Neuronal stem cell (in vitro differentiated cells): ENCODE data around the gene MDFI.

Experiments used
- DNase-seq: peaks from one replicate; pipeline ENCODE4 v3.0.0-alpha.2; 2013; ENCODE audit warnings: low spot score
- H2AFZ ChIP-seq: one replicate; pipeline ENCODE4 v1.6.1; 2013; ENCODE audit warnings: mild to moderate bottlenecking, low read length, inconsistent platforms
- H2AK5ac ChIP-seq: 2 replicates; pipeline ENCODE4 v1.6.1; 2013; ENCODE audit warnings: low read depth, mild to moderate bottlenecking, inconsistent platforms, low read length, moderate library complexity, mixed read lengths
- H2BK120ac ChIP-seq: 2 replicates; pipeline ENCODE4 v1.6.1; 2013; ENCODE audit warnings: low read depth, mild to moderate bottlenecking, inconsistent platforms, low read length, moderate library complexity, mixed read lengths
- H2BK12ac ChIP-seq: one replicate; pipeline ENCODE4 v1.6.1; 2013; ENCODE audit warnings: low read length, inconsistent platforms
- H2BK15ac ChIP-seq: 2 replicates; pipeline ENCODE4 v1.6.1; 2013; ENCODE audit warnings: mild to moderate bottlenecking, low read length, inconsistent platforms, mixed read lengths
- H2BK5ac ChIP-seq: one replicate; pipeline ENCODE4 v1.6.1; 2013; ENCODE audit warnings: inconsistent platforms, mild to moderate bottlenecking, low read length, moderate library complexity
- H3K14ac ChIP-seq: one replicate; pipeline ENCODE4 v1.6.1; 2013; ENCODE audit warnings: low read length, inconsistent platforms
- H3K18ac ChIP-seq: 2 replicates; pipeline ENCODE4 v1.6.1; 2013; ENCODE audit warnings: low read length, inconsistent platforms
- H3K23ac ChIP-seq: 2 replicates; pipeline ENCODE4 v1.6.1; 2013; ENCODE audit warnings: low read depth, mild to moderate bottlenecking, mixed read lengths, low read length, inconsistent platforms; ENCODE audit not compliant: poor library complexity
- H3K27ac ChIP-seq: replicated peaks from 3 replicates; pipeline ENCODE4 v1.5.1; 2013; ENCODE audit warnings: low read length, inconsistent platforms
- H3K27me3 ChIP-seq, 3 experiments: 2 replicates each; pipeline ENCODE4 v1.6.1; 2013; ENCODE audit warnings: low read length in 3 of 3, mild to moderate bottlenecking in 2 of 3, inconsistent platforms in 1 of 3, low read depth in 1 of 3, mixed read lengths in 1 of 3, moderate library complexity in 1 of 3; ENCODE audit not compliant: control insufficient read depth in 3 of 3, insufficient read depth in 3 of 3
- H3K36me3 ChIP-seq, 2 donors: replicated peaks in 1 of 2; 2 replicates each; pipeline ENCODE4 v1.6.1; 2013; ENCODE audit warnings: low read length in 2 of 2; ENCODE audit not compliant: control insufficient read depth in 2 of 2, insufficient read depth in 2 of 2
- H3K4ac ChIP-seq: 2 replicates; pipeline ENCODE4 v1.6.1; 2013; ENCODE audit warnings: inconsistent platforms, mild to moderate bottlenecking, low read length, moderate library complexity
- H3K4me1 ChIP-seq, 2 donors: 1 replicate in 1 of 2; 2 replicates in 1 of 2; pipeline ENCODE4 v1.6.1; 2013; ENCODE audit warnings: low read length in 2 of 2, low read depth in 1 of 2; ENCODE audit not compliant: control insufficient read depth in 2 of 2, insufficient read depth in 1 of 2
- H3K4me2 ChIP-seq: one replicate; pipeline ENCODE4 v1.6.1; 2013; ENCODE audit warnings: mild to moderate bottlenecking, low read length, inconsistent platforms; ENCODE audit not compliant: insufficient read depth, poor library complexity, severe bottlenecking
- H3K4me3 ChIP-seq, 2 donors: 2 replicates each; pipeline ENCODE4 v1.5.1; 2013; ENCODE audit warnings: low read length in 2 of 2, mild to moderate bottlenecking in 2 of 2, inconsistent platforms in 1 of 2, moderate library complexity in 1 of 2
- H3K79me1 ChIP-seq: one replicate; pipeline ENCODE4 v1.6.1; 2013; ENCODE audit warnings: low read depth, mild to moderate bottlenecking, inconsistent platforms, low read length, moderate library complexity
- H3K9ac ChIP-seq: one replicate; pipeline ENCODE4 v1.6.1; 2013; ENCODE audit warnings: mild to moderate bottlenecking, low read depth, low read length, inconsistent platforms; ENCODE audit not compliant: poor library complexity
- H3K9me3 ChIP-seq, 2 donors: replicated peaks in 1 of 2; 2 replicates each; pipeline versions ENCODE3 to v1.6.1; 2013; ENCODE audit warnings: low read length in 2 of 2, mild to moderate bottlenecking in 2 of 2, inconsistent platforms in 1 of 2, low read depth in 1 of 2, mixed read lengths in 1 of 2, moderate library complexity in 1 of 2; ENCODE audit not compliant: control insufficient read depth in 2 of 2, insufficient read depth in 1 of 2
- H4K8ac ChIP-seq: one replicate; pipeline ENCODE4 v1.6.1; 2013; ENCODE audit warnings: low read depth, mild to moderate bottlenecking, inconsistent platforms, low read length, moderate library complexity
- H4K91ac ChIP-seq: one replicate; pipeline ENCODE4 v1.6.1; 2013; ENCODE audit warnings: low read length, low read depth, mild to moderate bottlenecking, inconsistent platforms; ENCODE audit not compliant: poor library complexity
- WGBS, 2 donors: extraction: QIAGEN DNeasy Blood & Tissue Kit; methylation state at CpG; one replicate each; pipeline ENCODE4 v1.1.7; 2013; ENCODE audit warnings: missing lambda C conversion rate in 2 of 2, mixed read lengths in 1 of 2; ENCODE audit not compliant: insufficient read length in 2 of 2, insufficient replicate concordance in 1 of 2; ENCODE audit errors: extremely low coverage in 2 of 2; 5-methylcytosine and 5-hydroxymethylcytosine counted together

MDFI gene

DNA sequence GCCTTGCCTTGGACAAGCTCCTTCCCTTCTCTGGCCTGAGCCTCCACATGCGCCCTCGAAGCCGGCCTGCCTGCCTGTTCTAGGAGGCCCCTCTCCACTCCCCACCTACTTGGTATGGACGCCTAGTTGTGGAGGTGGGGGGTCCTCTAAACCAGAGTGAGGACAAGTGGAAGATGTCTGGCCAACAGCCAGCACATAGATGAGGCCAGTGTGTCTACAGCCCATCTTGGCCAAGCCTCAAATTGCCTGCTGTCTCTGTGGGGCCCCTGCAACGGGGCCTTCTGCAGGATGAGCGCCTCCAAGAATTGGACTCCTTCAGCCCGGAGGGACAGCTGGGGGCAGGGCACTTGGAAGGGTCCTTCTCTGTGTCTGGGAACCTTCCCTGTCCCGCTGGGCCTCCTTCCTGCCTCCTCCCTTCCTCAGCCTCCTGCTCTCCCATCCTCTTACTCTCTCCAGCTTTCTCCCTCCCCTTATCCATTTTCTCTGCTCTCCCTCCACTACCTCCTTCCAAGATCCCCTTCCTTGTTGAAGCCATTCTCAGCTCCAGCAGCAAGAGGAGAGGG lies 1.6 kb downstream of the MDFI start:
- peak overlapping the region; percentile 4 for H3K14ac ChIP-seq
- peaks cover 1 to 35% of the 10 kb centered on the region in 2 donors for H3K36me3 ChIP-seq
- H3K4me2 ChIP-seq, result peak overlapping the region; percentile 77
- H2AFZ ChIP-seq, result no peak overlapping the region
- peak overlapping the region; percentile 92 for H2BK5ac ChIP-seq
- no peak overlapping the region for H4K91ac ChIP-seq
- no peak overlapping the region for H3K23ac ChIP-seq
- H2BK15ac ChIP-seq, result peak overlapping the region; percentile 52
- H3K27me3 ChIP-seq, result peaks cover 0 to 32% (median 12%) of the 10 kb centered on the region in 3 experiments
- H2AK5ac ChIP-seq, result peak overlapping the region; percentile 91
- no peak overlapping the region for H2BK12ac ChIP-seq
- peaks cover 35 to 37% of the 10 kb centered on the region in 2 donors for H3K4me1 ChIP-seq
- no peak overlapping the region for H2BK120ac ChIP-seq
- peak overlapping the region; percentile 76 to 96 for H3K4me3 ChIP-seq
- whole genome bisulfite sequencing, 2 donors, result no CpG with 5 or more reads among the region's 8 CpGs
- DNase-seq, result no peak
- no peak overlapping the region for H4K8ac ChIP-seq
- peaks cover 6% of the 10 kb centered on the region for H3K79me1 ChIP-seq
- H3K9ac ChIP-seq, result peak overlapping the region; percentile 22
- H3K9me3 ChIP-seq, result no peaks in the 10 kb centered on the region
- H3K18ac ChIP-seq, result peak overlapping the region; percentile 93
- no peak overlapping the region for H3K27ac ChIP-seq
- H3K4ac ChIP-seq, result peak overlapping the region; percentile 46

DNA sequence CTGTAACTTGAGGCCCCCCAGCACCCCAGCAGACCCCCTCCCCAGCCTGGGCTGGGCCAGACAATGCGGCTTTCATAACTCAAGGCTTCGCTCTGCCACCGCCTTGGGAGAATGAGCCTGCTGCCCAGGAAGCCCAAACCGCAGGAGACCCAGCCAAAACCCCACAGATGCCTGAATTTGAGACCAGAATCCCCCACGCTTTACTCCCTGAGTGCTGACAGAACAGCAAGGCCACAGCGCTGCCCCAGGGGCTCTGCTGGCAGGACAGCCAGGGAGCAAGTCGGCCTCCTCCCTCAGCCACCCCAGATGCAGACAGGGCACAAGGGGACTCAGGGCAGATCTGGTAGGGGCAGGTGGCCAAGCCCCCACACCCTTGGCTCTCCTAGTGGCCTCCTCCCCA lies 2.2 kb downstream of the MDFI start:
- Histone ChIP-seq H3K27ac (no peak overlapping the region), H4K91ac (no peak overlapping the region), H2AFZ (no peak overlapping the region), H3K18ac (peak overlapping the region; percentile 93), H3K4me2 (no peak overlapping the region), H2BK120ac (no peak overlapping the region), H3K4ac (no peak overlapping the region), H3K27me3 (peaks cover 0 to 26% (median 12%) of the 10 kb centered on the region in 3 experiments), H2BK5ac (peak overlapping the region; percentile 92), H3K14ac (no peak overlapping the region), H3K4me3 (no peak overlapping the region), H3K4me1 (peaks cover 33 to 40% of the 10 kb centered on the region in 2 donors), H4K8ac (no peak overlapping the region), H3K23ac (peak overlapping the region; percentile 23), H3K9ac (peak overlapping the region; percentile 83), H3K9me3 (no peaks in the 10 kb centered on the region), H2BK15ac (peak overlapping the region; percentile 52), H3K79me1 (peaks cover 6% of the 10 kb centered on the region), H2BK12ac (no peak overlapping the region), H2AK5ac (peak overlapping the region; percentile 91), H3K36me3 (peaks cover 1 to 38% of the 10 kb centered on the region in 2 donors)
- DNase-seq, result no peak
- WGBS, 2 donors, result no CpG with 5 or more reads among the region's 7 CpGs

GRCh38 chr6:41641352-41641925 lies 3.2 kb downstream of the MDFI start:
- H2BK5ac ChIP-seq, result no peak overlapping the region
- peaks cover 6% of the 10 kb centered on the region for H3K79me1 ChIP-seq
- H3K18ac ChIP-seq, result no peak overlapping the region
- H2AK5ac ChIP-seq, result no peak overlapping the region
- no peak for DNase-seq
- peaks cover 32 to 46% of the 10 kb centered on the region in 2 donors for H3K4me1 ChIP-seq
- no peak overlapping the region for H3K27ac ChIP-seq
- H3K9me3 ChIP-seq, result no peaks in the 10 kb centered on the region
- peaks cover 0 to 19% (median 12%) of the 10 kb centered on the region in 3 experiments for H3K27me3 ChIP-seq
- H2BK12ac ChIP-seq, result no peak overlapping the region
- no peak overlapping the region for H3K9ac ChIP-seq
- H3K4me2 ChIP-seq, result no peak overlapping the region
- H3K23ac ChIP-seq, result no peak overlapping the region
- WGBS, 2 donors, result no CpG with 5 or more reads among the region's 9 CpGs
- H2AFZ ChIP-seq, result no peak overlapping the region
- no peak overlapping the region for H3K14ac ChIP-seq
- no peak overlapping the region for H3K4me3 ChIP-seq
- no peak overlapping the region for H4K8ac ChIP-seq
- no peak overlapping the region for H3K4ac ChIP-seq
- H2BK120ac ChIP-seq, result no peak overlapping the region
- peaks cover 9 to 48% of the 10 kb centered on the region in 2 donors for H3K36me3 ChIP-seq
- H4K91ac ChIP-seq, result no peak overlapping the region
- no peak overlapping the region for H2BK15ac ChIP-seq

DNA sequence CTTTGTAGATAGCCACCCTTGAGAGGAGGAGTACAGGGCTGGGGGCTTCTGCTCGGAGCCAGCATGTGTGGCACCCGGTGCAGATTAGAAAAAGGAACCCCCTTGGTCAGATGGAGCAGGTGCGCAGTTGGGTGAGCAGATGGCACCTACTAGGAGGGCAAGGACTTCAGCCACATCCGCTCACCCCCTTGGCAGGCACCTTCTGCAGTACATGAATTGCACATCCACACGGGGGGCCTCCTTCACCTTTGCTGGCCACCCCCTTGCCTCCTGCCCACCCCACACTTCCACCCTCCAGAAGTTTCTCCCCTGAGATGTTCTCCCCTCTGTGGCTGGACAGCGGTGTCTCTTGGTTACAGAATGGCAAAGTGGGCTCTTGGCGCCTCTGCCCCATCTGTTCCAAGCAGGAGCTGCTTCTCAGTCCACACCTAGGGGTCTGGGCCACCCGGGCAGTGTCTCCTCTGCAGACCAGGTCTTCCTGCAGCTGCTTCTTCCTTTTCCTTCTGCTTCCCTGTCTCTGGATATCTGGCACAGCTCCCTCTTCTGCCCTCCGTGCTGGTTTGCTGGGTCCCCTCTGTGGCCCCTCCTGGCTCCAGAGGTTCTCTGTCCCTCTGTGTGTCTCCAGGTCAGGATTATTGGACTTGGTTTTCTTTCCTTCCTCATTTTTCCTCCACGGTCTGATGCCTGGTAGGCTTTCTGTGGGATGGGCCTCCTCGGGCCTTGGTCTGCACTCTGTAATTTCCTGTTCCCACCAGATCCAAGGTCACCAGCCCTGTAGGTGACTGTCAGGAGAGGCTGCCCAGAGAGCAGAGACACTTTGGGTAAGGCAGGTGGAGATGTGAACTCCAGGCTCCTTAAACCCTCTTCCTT lies 4.1 kb downstream of the MDFI start:
- peaks cover 9% of the 10 kb centered on the region for H3K79me1 ChIP-seq
- H2AFZ ChIP-seq, result no peak overlapping the region
- no peak overlapping the region for H3K18ac ChIP-seq
- H4K8ac ChIP-seq, result no peak overlapping the region
- no peak for DNase-seq
- H3K36me3 ChIP-seq, result peaks cover 15 to 57% of the 10 kb centered on the region in 2 donors
- no peak overlapping the region for H2BK12ac ChIP-seq
- H3K14ac ChIP-seq, result no peak overlapping the region
- H3K4me3 ChIP-seq, result no peak overlapping the region
- H3K27me3 ChIP-seq, result peaks cover 0 to 10% (median 4%) of the 10 kb centered on the region in 3 experiments
- peaks cover 32 to 46% of the 10 kb centered on the region in 2 donors for H3K4me1 ChIP-seq
- no peak overlapping the region for H2BK5ac ChIP-seq
- H2AK5ac ChIP-seq, result no peak overlapping the region
- no CpG with 5 or more reads among the region's 11 CpGs for WGBS, 2 donors
- no peak overlapping the region for H3K4me2 ChIP-seq
- no peak overlapping the region for H3K23ac ChIP-seq
- no peak overlapping the region for H2BK15ac ChIP-seq
- H2BK120ac ChIP-seq, result no peak overlapping the region
- H3K4ac ChIP-seq, result no peak overlapping the region
- no peaks in the 10 kb centered on the region for H3K9me3 ChIP-seq
- no peak overlapping the region for H4K91ac ChIP-seq
- no peak overlapping the region for H3K9ac ChIP-seq
- H3K27ac ChIP-seq, result no peak overlapping the region
